ENCODE results near the gene GNAL. TPM values are rescaled to one million over a fixed set of nuclear protein-coding genes. Genes with fewer than 3 reads are reported as not detected.
"Not testable (repeated sequence)": the region's sequence is repeated elsewhere in the genome, so short reads cannot be mapped to it uniquely, and the experiment has no call there.

Gene GNAL
- total RNA-seq, 2 donors from 2014 or later = 16.9 to 27.9 TPM

GRCh38 chr18:11906926-11907874 lies 218.1 kb downstream of the GNAL start:
- intact Hi-C loops (cut with DNase I) = loop anchor here in 1 of 2 donors (10.0 kb wide), 1 partner anchor 52 kb away; the partner anchor contains the start of gene CHMP1B
- DNase-seq (ENCODE audit: low spot score) = peak; percentile 23

DNA sequence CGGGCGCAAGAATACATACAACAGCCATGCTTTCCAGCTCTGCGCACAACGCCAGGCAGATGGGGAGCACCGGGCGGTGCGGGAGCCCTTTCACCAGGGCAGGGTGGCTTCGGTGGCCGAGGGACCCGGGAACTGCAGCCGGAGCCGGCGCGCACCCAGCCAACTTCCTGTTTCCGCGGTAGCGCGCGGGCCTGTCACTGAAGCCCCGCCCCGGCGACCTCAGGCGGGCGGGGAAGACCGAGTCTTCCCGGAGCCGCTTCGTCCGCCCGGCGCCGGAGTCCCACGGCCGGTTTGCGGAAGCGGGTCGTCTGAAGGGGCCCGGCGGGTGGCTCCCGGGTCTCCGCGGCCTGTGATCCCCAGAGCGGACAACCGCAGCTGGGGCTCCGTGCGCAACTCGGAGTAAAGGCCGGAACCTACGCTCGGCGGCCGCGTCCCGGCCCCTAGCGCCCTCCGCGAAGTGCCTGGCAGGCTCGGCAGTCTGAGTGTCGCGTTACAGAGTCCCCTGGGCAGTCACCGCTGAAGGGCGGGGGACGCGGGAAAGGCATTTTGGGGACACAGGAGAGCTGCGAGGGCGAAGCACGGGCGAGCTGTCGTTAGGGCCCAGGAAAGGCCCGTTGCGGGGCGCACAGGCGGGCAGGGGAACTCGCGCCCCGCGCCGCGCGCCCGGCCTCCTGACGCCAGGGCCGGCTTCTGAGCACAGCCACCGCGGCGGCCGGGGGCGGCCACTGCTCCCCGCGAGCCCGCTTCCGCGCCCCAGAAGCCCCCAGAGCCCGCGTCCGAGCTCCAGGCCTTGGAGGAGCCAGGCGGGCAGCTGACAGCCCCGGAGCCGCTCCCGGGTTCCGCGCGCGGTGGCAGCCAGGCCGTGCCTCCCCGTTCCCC lies 219.4 kb downstream of the GNAL start, which contains the start of gene MPPE1:
Gene MPPE1 (minus strand): TSS at position 136 of the 879 bp plus-strand sequence. CDS start 11,053 bp downstream, outside the sequence.
- peak; percentile 97 for DNase-seq (ENCODE audit: low spot score)
- intact Hi-C loops (cut with DNase I) = loop anchor here in 1 of 2 donors (10.0 kb wide), 1 partner anchor 54 kb away; the partner anchor contains the start of gene CHMP1B

- intact Hi-C loops (cut with DNase I) = loop anchor here in 1 of 2 donors (10.0 kb wide), 1 partner anchor 54 kb away; the partner anchor contains the start of gene CHMP1B
- no peak for DNase-seq (ENCODE audit: low spot score)
These were observed 220.0 kb downstream of the GNAL start for GRCh38 chr18:11909061-11909455.

DNA sequence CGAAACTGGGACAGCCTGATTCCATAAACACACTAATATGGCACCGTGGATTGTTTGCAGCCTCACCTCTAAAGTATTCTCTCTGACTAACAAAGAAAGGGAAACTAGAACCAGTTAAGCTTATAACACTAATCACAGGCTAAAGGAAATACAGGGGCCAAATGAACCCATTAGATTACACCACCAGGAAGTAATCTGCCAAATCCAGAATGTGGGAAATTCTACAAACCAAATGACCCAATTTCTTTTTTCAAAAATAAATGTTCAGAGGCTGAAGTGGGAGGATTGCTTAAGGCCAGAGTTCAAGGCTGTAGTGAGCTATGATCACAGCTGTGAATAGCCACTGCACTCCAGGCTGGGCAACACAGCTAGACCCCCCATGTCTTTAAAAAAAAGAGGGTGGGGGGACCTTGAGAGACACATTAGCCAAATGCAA lies 220.5 kb downstream of the GNAL start:
- peak; percentile 35 for DNase-seq (ENCODE audit: low spot score)
- intact Hi-C loops (cut with DNase I) = loop anchor here (5.0 to 10.0 kb wide), 2 partner anchors 55 to 942 kb away; partner anchors contain the start of gene CHMP1B (in 1 of the 2)

GRCh38 chr18:11916880-11917279 lies 227.8 kb downstream of the GNAL start:
- peak; percentile 48 for DNase-seq (ENCODE audit: low spot score)
- intact Hi-C loops (cut with DNase I) = not testable (repeated sequence)

DNA sequence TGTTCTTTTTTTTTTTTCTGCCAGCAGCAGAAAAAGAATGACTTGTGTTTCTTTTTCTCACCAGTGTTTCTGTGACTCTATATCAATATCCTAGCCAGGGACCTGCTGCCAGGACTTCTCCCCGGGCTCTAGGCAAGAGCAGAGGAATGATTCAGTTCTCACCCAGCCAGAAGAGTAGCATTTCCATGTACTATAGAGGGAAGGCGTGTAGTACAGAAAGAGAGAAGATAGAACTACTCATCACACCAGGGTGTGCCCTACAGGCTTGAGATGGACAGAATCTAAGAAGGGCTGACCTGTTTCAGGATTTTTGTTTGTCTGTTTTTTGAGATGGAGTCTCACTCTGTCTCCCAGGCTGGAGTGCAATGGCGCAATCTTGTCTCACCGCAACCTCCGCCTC lies 230.5 kb downstream of the GNAL start:
- intact Hi-C loops (cut with DNase I); DNase-seq (ENCODE audit: low spot score): not testable (repeated sequence)

DNA sequence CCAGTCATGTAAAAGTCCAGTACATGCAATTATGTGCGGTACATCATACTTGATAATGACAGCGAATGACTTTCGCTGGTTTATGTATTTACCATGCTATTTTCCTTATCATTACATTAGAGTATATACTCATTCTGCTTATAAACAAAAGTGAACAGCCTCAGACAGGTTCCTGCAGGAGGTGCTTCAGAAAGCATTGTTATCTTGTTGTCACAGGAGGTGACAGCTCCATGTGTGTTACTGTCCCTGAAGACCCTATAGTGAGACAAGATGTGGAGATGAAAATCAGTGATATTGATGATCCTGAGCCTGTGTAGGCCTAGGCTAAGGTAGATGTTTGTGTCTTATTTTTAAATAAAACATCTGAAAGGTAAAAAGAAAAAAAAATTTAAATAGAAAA lies 234.4 kb downstream of the GNAL start:
- DNase-seq (ENCODE audit: low spot score) = no peak
- intact Hi-C loops (cut with DNase I) = no loop called here

- peak; percentile 25 for DNase-seq (ENCODE audit: low spot score)
- intact Hi-C loops (cut with DNase I) = no loop called here
These were observed 236.9 kb downstream of the GNAL start for GRCh38 chr18:11925800-11926481.

DNA sequence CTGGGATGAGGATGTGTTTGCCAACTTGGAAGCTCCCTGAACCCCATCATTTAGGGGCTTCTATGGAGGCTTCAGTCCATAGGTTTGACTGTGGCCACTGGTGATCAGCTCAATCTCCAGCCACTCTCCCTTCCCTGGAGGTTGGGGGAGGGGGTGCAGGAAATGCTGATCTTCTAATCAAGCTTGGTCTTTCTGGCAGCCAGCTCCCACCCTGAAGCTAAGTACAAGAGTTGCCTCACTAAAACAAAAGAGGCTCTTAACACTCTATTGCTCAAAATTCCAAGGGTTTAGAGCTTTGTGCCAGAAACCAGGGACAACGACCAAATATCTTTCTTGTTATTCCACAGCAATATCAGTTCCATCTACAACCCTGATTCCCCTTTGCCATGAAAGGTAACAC lies 238.4 kb downstream of the GNAL start:
- intact Hi-C loops (cut with DNase I) = no loop called here
- DNase-seq (ENCODE audit: low spot score) = peak; percentile 28

DNA sequence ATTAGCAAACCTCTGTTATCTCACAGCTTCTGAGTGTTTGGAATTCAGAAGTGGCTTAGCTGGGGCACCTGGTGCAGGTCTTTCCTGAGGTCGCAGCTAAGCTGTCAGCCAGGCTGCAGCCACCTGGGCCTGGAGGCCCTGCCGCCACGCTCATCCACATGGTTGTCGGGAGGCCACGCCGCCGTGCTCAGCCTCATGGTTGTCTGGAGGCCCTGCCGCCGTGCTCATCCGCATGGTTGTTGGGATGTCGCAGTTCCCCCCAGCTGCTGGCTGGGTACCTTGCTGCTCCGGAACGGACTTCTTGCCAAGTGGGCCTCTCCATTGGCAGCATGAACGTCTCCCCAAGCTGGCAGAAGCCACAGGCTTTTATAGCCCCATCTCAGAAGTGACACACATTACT lies 243.3 kb downstream of the GNAL start:
- no peak for DNase-seq (ENCODE audit: low spot score)
- intact Hi-C loops (cut with DNase I) = loop anchor here in 1 of 2 donors (10.0 kb wide), 1 partner anchor 102 kb away; no protein-coding TSS in a partner anchor

Small RNA genes lying within 50 kb of the gene (microRNA-seq; reads per million reads assigned to microRNA genes)
- gene MIR7153 (ENCODE audit: borderline microRNAs expressed in 2 of 2) = 0 reads per million in 2 donors

Other genes starting within 250 kb of the GNAL start
- gene SLC35G4, start 79.7 kb upstream of the GNAL start, total RNA-seq = not detected
- 10 to 100 TPM; 44.0 to 44.4 TPM for gene CHMP1B, start 162.1 kb downstream of the GNAL start, total RNA-seq
- 10 to 100 TPM; 26.2 to 39.6 TPM for gene MPPE1, start 219.1 kb downstream of the GNAL start, total RNA-seq

Data from posterior vena cava (tissue), 2 donors.